Endothelial cell of umbilical vein (primary cell): ENCODE measurements around the gene CXADR. TPM values are rescaled to one million over a fixed set of nuclear protein-coding genes. Genes with fewer than 3 reads are reported as not detected.

ENCODE experiments used
- BruUV-seq: library from RNA; stranded (reverse); fragments of 400-500 nt; replicated peaks from 2 replicates; lab custom pipeline; 2021; lab: Mats Ljungman, UMichigan
- CTCF ChIA-PET: fragments of 300-600, 350-600 bp; sonication (Branson Sonifier 250); formaldehyde crosslinking; loops from one replicate; lab custom pipeline; 2021; ENCODE audit warnings: antibody characterized with exemption, inconsistent platforms; lab: Charles Lee
- POLR2A ChIA-PET: fragments of 300-600, 350-600 bp; sonication (Branson Sonifier 250); formaldehyde crosslinking; loops from one replicate; lab custom pipeline; 2021; ENCODE audit warnings: antibody characterized with exemption, inconsistent platforms; lab: Charles Lee
- DNase-seq: peaks from one replicate; pipeline ENCODE4 v3.0.0-alpha.2; 2011; ENCODE audit warnings: low read depth, low spot score
- FAIRE-seq: peaks from 2 replicates; lab custom pipeline; 2011; peaks lifted over from hg19 to GRCh38; lab: Jason Lieb, UNC
- H2AFZ ChIP-seq: 2 replicates; pipeline ENCODE4 v1.6.0; 2012; ENCODE audit warnings: low read depth, low read length, control low read depth, inconsistent platforms
- H3K27ac ChIP-seq: 2 replicates; pipeline ENCODE4 v1.5.1; 2011; ENCODE audit warnings: low read depth, mild to moderate bottlenecking, control low read depth, low read length, moderate library complexity; ENCODE audit not compliant: insufficient read depth
- H3K27me3 ChIP-seq, 2 experiments: 2 replicates each; pipeline versions ENCODE4 v1.6.0 to v1.6.1; 2011; ENCODE audit warnings: low read length in 2 of 2, mixed read lengths in 1 of 2; ENCODE audit not compliant: control insufficient read depth in 2 of 2, insufficient read depth in 2 of 2
- H3K36me3 ChIP-seq, 2 experiments: 2 replicates in 1 of 2; 3 replicates in 1 of 2; pipeline ENCODE4 v1.5.1; 2011; ENCODE audit warnings: low read length in 2 of 2, mild to moderate bottlenecking in 1 of 2, moderate library complexity in 1 of 2; ENCODE audit not compliant: control insufficient read depth in 2 of 2, insufficient read depth in 2 of 2; ENCODE audit errors: extremely low read depth in 1 of 2
- H3K4me1 ChIP-seq: 3 replicates; pipeline ENCODE4 v1.5.1; 2011; ENCODE audit warnings: mild to moderate bottlenecking, low read length; ENCODE audit not compliant: control insufficient read depth, insufficient read depth; ENCODE audit errors: extremely low read depth
- H3K4me2 ChIP-seq: 2 replicates; pipeline ENCODE4 v1.6.1; 2011; ENCODE audit warnings: low read length, control low read depth, mixed read lengths; ENCODE audit not compliant: insufficient read depth
- H3K4me3 ChIP-seq, 3 experiments: fragments of 200-600 bp in 1 of 3; sonication (generic), shearing (Covaris generic) in 1 of 3; replicated peaks in 1 of 3; 2 replicates each; pipeline ENCODE4 v1.5.1; 2011 to 2016; ENCODE audit warnings: control low read depth in 3 of 3, low read length in 3 of 3, mild to moderate bottlenecking in 2 of 3, inconsistent platforms in 1 of 3, low read depth in 1 of 3, moderate library complexity in 1 of 3; ENCODE audit not compliant: insufficient read depth in 1 of 3
- H3K79me2 ChIP-seq: 2 replicates; pipeline ENCODE4 v1.6.0; 2012; ENCODE audit warnings: low read length, inconsistent platforms; ENCODE audit not compliant: control insufficient read depth, insufficient read depth
- H3K9ac ChIP-seq: replicated peaks from 2 replicates; pipeline ENCODE3; 2011; ENCODE audit warnings: low read length, control low read depth; ENCODE audit not compliant: insufficient read depth; ENCODE audit errors: extremely low read depth
- H3K9me1 ChIP-seq: replicated peaks from 3 replicates; pipeline ENCODE4 v1.6.0; 2011; ENCODE audit warnings: mild to moderate bottlenecking, low read length; ENCODE audit not compliant: control insufficient read depth, insufficient read depth; ENCODE audit errors: extremely low read depth
- H3K9me3 ChIP-seq: replicated peaks from 2 replicates; pipeline ENCODE4 v1.5.1; 2012; ENCODE audit warnings: low read length, inconsistent platforms; ENCODE audit not compliant: control insufficient read depth, insufficient read depth
- H4K20me1 ChIP-seq: replicated peaks from 2 replicates; pipeline ENCODE3; 2011; ENCODE audit warnings: mild to moderate bottlenecking, low read length; ENCODE audit not compliant: control insufficient read depth, insufficient read depth; ENCODE audit errors: extremely low read depth
- EZH2 ChIP-seq: IDR thresholded peaks from 2 replicates; pipeline ENCODE4 v1.6.1; 2012; ENCODE audit warnings: borderline replicate concordance, low read depth, mild to moderate bottlenecking, moderate library complexity, low read length, inconsistent platforms; ENCODE audit not compliant: severe bottlenecking
- FOS ChIP-seq: IDR thresholded peaks from 2 replicates; pipeline ENCODE4 v1.6.1; 2011; ENCODE audit warnings: mild to moderate bottlenecking, low read length, moderate library complexity, borderline replicate concordance; ENCODE audit not compliant: insufficient read depth
- GATA2 ChIP-seq: IDR thresholded peaks from 2 replicates; pipeline ENCODE4 v1.7.0; 2011; ENCODE audit warnings: low read depth, mild to moderate bottlenecking, moderate library complexity, mixed read lengths, low read length; ENCODE audit not compliant: insufficient read length, insufficient read depth
- JUN ChIP-seq: IDR thresholded peaks from 2 replicates; pipeline ENCODE4 v1.6.1; 2011; ENCODE audit warnings: borderline replicate concordance, low read depth; ENCODE audit not compliant: insufficient read length, insufficient read depth
- MYC ChIP-seq: IDR thresholded peaks from one replicate; pipeline ENCODE4 v1.6.1; 2011; ENCODE audit warnings: mild to moderate bottlenecking, low read depth, low read length
- POLR2A ChIP-seq: IDR thresholded peaks from 2 replicates; pipeline ENCODE4 v1.6.1; 2012; ENCODE audit warnings: low read depth, mild to moderate bottlenecking, control low read depth, low read length
- POLR2AphosphoS5 ChIP-seq: IDR thresholded peaks from 2 replicates; pipeline ENCODE4 v1.6.1; 2012; ENCODE audit warnings: low read depth, mild to moderate bottlenecking, control low read depth, low read length, moderate library complexity; ENCODE audit not compliant: insufficient read depth
- dilution Hi-C: fragments of 300-500 bp; cut with MboI; formaldehyde crosslinking; loops from one replicate; pipeline ENCODE4 v1.15.0; 2019; ENCODE audit warnings: low sequenced_read_pairs; ENCODE audit not compliant: extremely low pct_ligation_motif_present
- intact Hi-C: fragments of 100-400 bp; cut with micrococcal nuclease; formaldehyde crosslinking; loops from one replicate; pipeline ENCODE4 v1.10.0; 2022
- polyA plus RNA-seq, 4 experiments: library from polyadenylated mRNA; depleted of rRNA in 3 of 4; stranded (reverse) in 3 of 4; unstranded in 1 of 4; fragments of >200 nt; gene quantifications; 2 replicates each; pipeline versions ENCODE4 v1.2.1 to v1.2.3, GENCODE V29; 2011 to 2012; ENCODE audit warnings: missing spikeins in 1 of 4
- total RNA-seq: library from RNA; stranded (reverse); gene quantifications from 2 replicates; pipeline ENCODE4 v1.2.3, GENCODE V29; 2021
- TF ChIP-seq, protein P1 (sequence below): IDR thresholded peaks from 2 replicates; pipeline ENCODE4 v1.6.1; 2011; ENCODE audit not compliant: insufficient read depth, insufficient read length
- TF ChIP-seq, protein P2 (sequence below), 2 donors: IDR thresholded peaks; 1 replicate in 1 of 2; 2 replicates in 1 of 2; pipeline ENCODE4 v1.5.1; 2011; ENCODE audit warnings: low read length in 2 of 2, mild to moderate bottlenecking in 2 of 2, moderate library complexity in 2 of 2, control low read depth in 1 of 2, inconsistent platforms in 1 of 2, low read depth in 1 of 2; ENCODE audit not compliant: insufficient read depth in 1 of 2; ENCODE audit errors: extremely low read depth in 1 of 2

CXADR gene
- total and polyA plus RNA-seq, 2 donors (not counting 3 experiments of a cell fraction or from before 2014, with no cell fraction given) = 3.2 to 12.2 TPM

- CTCF ChIA-PET = interaction anchor here (0.8 to 3.2 kb wide), 13 partner anchors 10 to 140 kb away, joined by 3 to 30 read pairs (median 4); partner anchors contain the start of gene CXADR
- H3K4me2 ChIP-seq = peak overlapping the region; percentile 71
- H3K9ac ChIP-seq = peak overlapping the region; percentile 21
- H3K27ac ChIP-seq = peak overlapping the region; percentile 88
- H3K4me3 ChIP-seq = peak overlapping the region in 1 of 3 experiments; percentile 30
- H3K36me3 ChIP-seq = no peaks in the 10 kb centered on the region
- no peaks in the 10 kb centered on the region for H4K20me1 ChIP-seq
- dilution Hi-C loops = no loop called here
- H3K9me1 ChIP-seq = no peaks in the 10 kb centered on the region
- H3K4me1 ChIP-seq = peaks cover 31% of the 10 kb centered on the region
- H2AFZ ChIP-seq = no peak overlapping the region
- no peaks in the 10 kb centered on the region for H3K27me3 ChIP-seq
- POLR2A ChIA-PET = interaction anchor here (1.2 kb wide), 1 partner anchor 10 kb away, joined by 3 read pairs; no protein-coding TSS in a partner anchor
- TF ChIP-seq EZH2 (no peak), POLR2A (no peak), POLR2AphosphoS5 (no peak), JUN (no peak), MYC (no peak), GATA2 (no peak), FOS (no peak)
- TF ChIP-seq, protein P1, sequence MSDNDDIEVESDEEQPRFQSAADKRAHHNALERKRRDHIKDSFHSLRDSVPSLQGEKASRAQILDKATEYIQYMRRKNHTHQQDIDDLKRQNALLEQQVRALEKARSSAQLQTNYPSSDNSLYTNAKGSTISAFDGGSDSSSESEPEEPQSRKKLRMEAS = no peak
- TF ChIP-seq, protein P2, sequence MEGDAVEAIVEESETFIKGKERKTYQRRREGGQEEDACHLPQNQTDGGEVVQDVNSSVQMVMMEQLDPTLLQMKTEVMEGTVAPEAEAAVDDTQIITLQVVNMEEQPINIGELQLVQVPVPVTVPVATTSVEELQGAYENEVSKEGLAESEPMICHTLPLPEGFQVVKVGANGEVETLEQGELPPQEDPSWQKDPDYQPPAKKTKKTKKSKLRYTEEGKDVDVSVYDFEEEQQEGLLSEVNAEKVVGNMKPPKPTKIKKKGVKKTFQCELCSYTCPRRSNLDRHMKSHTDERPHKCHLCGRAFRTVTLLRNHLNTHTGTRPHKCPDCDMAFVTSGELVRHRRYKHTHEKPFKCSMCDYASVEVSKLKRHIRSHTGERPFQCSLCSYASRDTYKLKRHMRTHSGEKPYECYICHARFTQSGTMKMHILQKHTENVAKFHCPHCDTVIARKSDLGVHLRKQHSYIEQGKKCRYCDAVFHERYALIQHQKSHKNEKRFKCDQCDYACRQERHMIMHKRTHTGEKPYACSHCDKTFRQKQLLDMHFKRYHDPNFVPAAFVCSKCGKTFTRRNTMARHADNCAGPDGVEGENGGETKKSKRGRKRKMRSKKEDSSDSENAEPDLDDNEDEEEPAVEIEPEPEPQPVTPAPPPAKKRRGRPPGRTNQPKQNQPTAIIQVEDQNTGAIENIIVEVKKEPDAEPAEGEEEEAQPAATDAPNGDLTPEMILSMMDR (IDR thresholded peaks at IDR 0.05; ENCODE audit: extremely low read depth in 1 of 2, insufficient read depth in 1 of 2, low read depth in 1 of 2, low read length in 2 of 2) = no peak
- DNase-seq = no peak
- TSS peak; percentile 50 for BruUV-seq
- FAIRE-seq = no peak
- no peaks in the 10 kb centered on the region for H3K79me2 ChIP-seq
- intact Hi-C loops = loop anchor here (1.0 to 5.0 kb wide), 5 partner anchors 10 to 85 kb away; no protein-coding TSS in a partner anchor
- no peaks in the 10 kb centered on the region for H3K9me3 ChIP-seq
These were observed 13.9 kb downstream of the CXADR start for GRCh38 chr21:17526776-17527175.
